HuH-7 (cell line): ENCODE measurements around the gene ATP11A.

Experiments
- DNase-seq: peaks from one replicate; pipeline ENCODE4 v3.0.0; 2011; ENCODE audit warnings: low spot score

ATP11A gene

DNA sequence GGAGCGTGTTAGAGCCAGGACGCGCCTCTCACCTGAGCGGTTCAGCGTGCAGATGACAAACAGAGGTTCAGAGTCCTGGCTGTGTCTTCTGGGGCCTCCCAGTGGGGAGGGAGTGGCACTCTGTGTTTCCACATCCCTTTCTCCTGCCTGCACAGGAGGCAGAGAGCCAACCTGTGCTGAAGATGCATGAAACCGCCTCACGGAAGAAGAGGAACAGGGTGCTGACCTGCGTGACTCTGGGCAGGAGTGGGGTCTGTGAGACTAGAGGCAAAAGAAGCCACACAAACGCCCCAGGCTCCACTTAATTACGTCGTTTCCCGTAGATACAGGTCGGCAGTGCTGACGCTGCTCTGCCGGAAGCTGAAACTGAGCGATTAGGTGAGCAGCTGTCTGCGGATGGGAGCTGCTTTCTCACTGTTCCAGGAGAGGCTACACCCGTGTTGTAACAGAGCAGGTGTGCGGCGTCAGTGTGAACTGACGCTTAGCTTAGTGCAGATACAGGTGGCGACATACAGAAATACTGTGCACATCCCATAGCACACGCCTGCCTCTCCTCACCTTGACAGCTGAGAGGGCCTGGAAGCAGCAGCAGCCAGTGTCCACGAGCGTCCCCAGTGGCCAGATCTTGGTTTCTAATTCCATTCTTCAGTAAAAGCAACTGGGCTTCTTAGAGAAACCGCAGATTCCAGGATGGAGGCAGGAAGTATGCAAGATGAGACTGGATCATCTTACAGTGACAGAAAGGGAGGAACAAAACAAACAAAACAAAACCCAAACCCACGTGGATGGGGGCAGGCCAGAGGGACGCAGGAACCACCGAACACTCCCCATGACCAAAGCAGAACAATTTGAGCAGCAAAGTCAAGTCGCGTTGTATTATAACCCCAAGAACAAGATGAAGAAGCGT is 241.4 kb downstream of the ATP11A start:
- peak; percentile 85 for DNase-seq

DNA sequence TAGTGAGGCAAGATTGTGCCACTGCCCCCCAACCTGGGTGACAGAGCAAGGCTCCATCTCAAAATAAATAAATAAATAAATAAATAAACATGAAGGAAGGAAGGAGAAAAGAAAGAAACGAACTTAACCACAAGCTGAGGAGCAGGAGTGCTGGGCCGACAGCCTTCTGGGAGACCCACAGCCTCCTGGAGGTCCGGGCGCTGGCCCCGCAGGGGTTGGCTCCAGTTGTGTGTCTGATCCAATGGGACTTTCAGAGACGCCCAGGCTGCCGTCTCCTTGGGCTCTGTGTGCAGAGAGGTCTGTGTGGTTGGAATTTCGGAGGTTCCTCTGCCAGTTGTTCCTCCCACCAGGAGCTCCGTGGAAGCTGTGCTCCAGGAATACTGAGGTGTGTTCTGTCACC is 243.1 kb downstream of the ATP11A start:
- DNase-seq: no peak

DNA sequence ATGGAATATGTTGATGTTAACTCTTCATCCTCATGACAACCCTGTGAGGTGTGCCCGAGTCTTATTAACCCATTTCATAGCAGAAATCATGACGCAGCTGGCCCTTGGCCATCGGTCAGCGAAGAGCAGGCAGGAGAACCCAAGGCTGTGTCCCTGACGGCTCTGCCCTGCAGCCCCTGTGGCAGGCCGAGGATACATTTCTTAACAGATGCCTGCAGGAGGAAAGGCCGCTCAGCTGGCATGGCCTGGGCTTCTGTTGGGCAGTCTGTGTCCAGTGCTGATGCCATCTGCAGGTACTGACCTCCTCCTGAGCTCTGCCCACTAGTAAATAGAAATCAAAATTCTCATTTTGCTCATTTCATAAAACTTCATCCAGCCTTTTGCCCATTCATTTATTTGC is 243.8 kb downstream of the ATP11A start:
- no peak for DNase-seq

DNA sequence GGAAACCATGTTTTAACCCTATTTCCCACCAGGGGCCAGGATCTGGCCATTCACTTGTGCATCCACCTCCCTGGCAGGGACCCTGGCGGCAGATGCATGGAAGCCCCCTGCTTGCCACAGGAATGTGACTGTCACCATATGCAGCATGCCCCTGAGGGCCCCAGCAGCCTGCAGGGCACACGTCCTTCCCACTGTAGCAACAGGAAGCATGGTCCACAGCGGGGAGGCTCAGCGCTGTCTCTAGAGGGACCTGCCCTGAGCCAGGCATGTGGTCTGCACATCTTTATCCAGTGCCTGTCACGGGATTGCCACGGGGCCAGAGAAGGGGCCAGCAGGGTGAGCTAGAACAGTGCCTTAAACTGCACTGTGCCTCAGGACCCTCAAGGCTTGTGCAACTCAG is 244.2 kb downstream of the ATP11A start:
- DNase-seq: no peak
